Neural cell (in vitro differentiated cells): ENCODE results near the gene CUX1.

ENCODE experiments used
- EP300 ChIP-seq: fragments of 450-650 bp; conservative IDR thresholded peaks from 2 replicates; pipeline ENCODE4 v1.6.1; 2014; ENCODE audit warnings: antibody characterized with exemption, mild to moderate bottlenecking, moderate library complexity; ENCODE audit not compliant: poor library complexity, severe bottlenecking
- EZH2 ChIP-seq: fragments of 200-600, 300-800 bp; shearing (Covaris generic), sonication (generic); IDR thresholded peaks from 2 replicates; pipeline ENCODE4 v1.6.1; 2014; ENCODE audit warnings: antibody characterized with exemption, low read length, borderline replicate concordance, mild to moderate bottlenecking; ENCODE audit not compliant: insufficient read depth, poor library complexity, severe bottlenecking
- MXI1 ChIP-seq: fragments of 450-650 bp; conservative IDR thresholded peaks from 2 replicates; pipeline ENCODE4 v1.6.1; 2014; ENCODE audit warnings: antibody characterized with exemption, mild to moderate bottlenecking; ENCODE audit not compliant: poor library complexity, severe bottlenecking
- POLR2AphosphoS5 ChIP-seq: IDR thresholded peaks from 2 replicates; pipeline ENCODE4 v1.6.1; 2012
- RAD21 ChIP-seq: fragments of 450-650 bp; conservative IDR thresholded peaks from 2 replicates; pipeline ENCODE4 v1.6.1; 2014; ENCODE audit warnings: antibody characterized with exemption, mild to moderate bottlenecking, moderate library complexity
- SMC3 ChIP-seq: fragments of 450-650 bp; conservative IDR thresholded peaks from 2 replicates; pipeline ENCODE4 v1.6.1; 2014; ENCODE audit warnings: antibody characterized with exemption, mild to moderate bottlenecking, moderate library complexity; ENCODE audit not compliant: poor library complexity
- TAF1 ChIP-seq: IDR thresholded peaks from 2 replicates; pipeline ENCODE4 v1.6.1; 2012; ENCODE audit warnings: low read depth
- TF ChIP-seq, protein P1 (sequence below): fragments of 450-650 bp; IDR thresholded peaks from 2 replicates; pipeline ENCODE4 v1.5.1; 2014; ENCODE audit warnings: antibody characterized with exemption, mild to moderate bottlenecking, moderate library complexity; ENCODE audit not compliant: poor library complexity, severe bottlenecking
- TF ChIP-seq, protein P2 (sequence below): IDR thresholded peaks from 2 replicates; pipeline ENCODE4 v1.6.1; 2012; ENCODE audit warnings: borderline replicate concordance

GRCh38 chr7:101912716-101913110 lies 95.3 kb downstream of the CUX1 start:
- TF ChIP-seq RAD21 (no peak), MXI1 (no peak), EZH2 (no peak), EP300 (no peak), POLR2AphosphoS5 (no peak), TAF1 (no peak), SMC3 (no peak)
- TF ChIP-seq, protein P1, sequence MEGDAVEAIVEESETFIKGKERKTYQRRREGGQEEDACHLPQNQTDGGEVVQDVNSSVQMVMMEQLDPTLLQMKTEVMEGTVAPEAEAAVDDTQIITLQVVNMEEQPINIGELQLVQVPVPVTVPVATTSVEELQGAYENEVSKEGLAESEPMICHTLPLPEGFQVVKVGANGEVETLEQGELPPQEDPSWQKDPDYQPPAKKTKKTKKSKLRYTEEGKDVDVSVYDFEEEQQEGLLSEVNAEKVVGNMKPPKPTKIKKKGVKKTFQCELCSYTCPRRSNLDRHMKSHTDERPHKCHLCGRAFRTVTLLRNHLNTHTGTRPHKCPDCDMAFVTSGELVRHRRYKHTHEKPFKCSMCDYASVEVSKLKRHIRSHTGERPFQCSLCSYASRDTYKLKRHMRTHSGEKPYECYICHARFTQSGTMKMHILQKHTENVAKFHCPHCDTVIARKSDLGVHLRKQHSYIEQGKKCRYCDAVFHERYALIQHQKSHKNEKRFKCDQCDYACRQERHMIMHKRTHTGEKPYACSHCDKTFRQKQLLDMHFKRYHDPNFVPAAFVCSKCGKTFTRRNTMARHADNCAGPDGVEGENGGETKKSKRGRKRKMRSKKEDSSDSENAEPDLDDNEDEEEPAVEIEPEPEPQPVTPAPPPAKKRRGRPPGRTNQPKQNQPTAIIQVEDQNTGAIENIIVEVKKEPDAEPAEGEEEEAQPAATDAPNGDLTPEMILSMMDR: no peak
- TF ChIP-seq, protein P2, sequence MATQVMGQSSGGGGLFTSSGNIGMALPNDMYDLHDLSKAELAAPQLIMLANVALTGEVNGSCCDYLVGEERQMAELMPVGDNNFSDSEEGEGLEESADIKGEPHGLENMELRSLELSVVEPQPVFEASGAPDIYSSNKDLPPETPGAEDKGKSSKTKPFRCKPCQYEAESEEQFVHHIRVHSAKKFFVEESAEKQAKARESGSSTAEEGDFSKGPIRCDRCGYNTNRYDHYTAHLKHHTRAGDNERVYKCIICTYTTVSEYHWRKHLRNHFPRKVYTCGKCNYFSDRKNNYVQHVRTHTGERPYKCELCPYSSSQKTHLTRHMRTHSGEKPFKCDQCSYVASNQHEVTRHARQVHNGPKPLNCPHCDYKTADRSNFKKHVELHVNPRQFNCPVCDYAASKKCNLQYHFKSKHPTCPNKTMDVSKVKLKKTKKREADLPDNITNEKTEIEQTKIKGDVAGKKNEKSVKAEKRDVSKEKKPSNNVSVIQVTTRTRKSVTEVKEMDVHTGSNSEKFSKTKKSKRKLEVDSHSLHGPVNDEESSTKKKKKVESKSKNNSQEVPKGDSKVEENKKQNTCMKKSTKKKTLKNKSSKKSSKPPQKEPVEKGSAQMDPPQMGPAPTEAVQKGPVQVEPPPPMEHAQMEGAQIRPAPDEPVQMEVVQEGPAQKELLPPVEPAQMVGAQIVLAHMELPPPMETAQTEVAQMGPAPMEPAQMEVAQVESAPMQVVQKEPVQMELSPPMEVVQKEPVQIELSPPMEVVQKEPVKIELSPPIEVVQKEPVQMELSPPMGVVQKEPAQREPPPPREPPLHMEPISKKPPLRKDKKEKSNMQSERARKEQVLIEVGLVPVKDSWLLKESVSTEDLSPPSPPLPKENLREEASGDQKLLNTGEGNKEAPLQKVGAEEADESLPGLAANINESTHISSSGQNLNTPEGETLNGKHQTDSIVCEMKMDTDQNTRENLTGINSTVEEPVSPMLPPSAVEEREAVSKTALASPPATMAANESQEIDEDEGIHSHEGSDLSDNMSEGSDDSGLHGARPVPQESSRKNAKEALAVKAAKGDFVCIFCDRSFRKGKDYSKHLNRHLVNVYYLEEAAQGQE: no peak
